Right lobe of liver (tissue), 6 donors: ENCODE measurements around the gene CD9. TPM values are rescaled to one million over a fixed set of nuclear protein-coding genes. Genes with fewer than 3 reads are reported as not detected.
A peak's percentile ranks its signal among the peaks of the same experiment; 100 is the strongest.

ENCODE experiments used
- ATAC-seq, 4 donors: fragments of 200-7000 bp; cut with Tn5 transposase; one replicate each; pipeline ENCODE4 v1.9.1; 2020; ENCODE audit warnings: mild to moderate bottlenecking in 4 of 4, moderate library complexity in 4 of 4
- DNase-seq, 3 donors: peaks; one replicate each; pipeline ENCODE4 v3.0.0-alpha.2; 2020
- H3K27ac ChIP-seq, 3 donors: fragments of 200-600 bp; one replicate each; pipeline ENCODE4 v1.8.0; 2022
- H3K27me3 ChIP-seq, 2 donors: fragments of 200-600 bp; one replicate each; pipeline ENCODE4 v1.8.0; 2022
- H3K36me3 ChIP-seq, 4 donors: fragments of 200-600 bp; sonication (generic) in 1 of 4; one replicate each; pipeline versions ENCODE4 v1.5.1 to v1.8.0; 2017 to 2022; ENCODE audit warnings: control low read depth in 1 of 4
- H3K4me1 ChIP-seq, 4 donors: fragments of 200-600 bp; sonication (generic) in 1 of 4; one replicate each; pipeline versions ENCODE4 v1.5.1 to v1.8.0; 2017 to 2022; ENCODE audit warnings: control low read depth in 1 of 4
- H3K4me3 ChIP-seq, 3 donors: fragments of 200-600 bp; one replicate each; pipeline ENCODE4 v1.8.0; 2022
- H3K9me3 ChIP-seq, 4 donors: fragments of 200-600 bp; sonication (generic) in 1 of 4; one replicate each; pipeline versions ENCODE4 v1.5.1 to v1.8.0; 2017 to 2022; ENCODE audit warnings: control low read depth in 1 of 4
- POLR2A ChIP-seq: fragments of 450-650 bp; IDR thresholded peaks from one replicate; pipeline ENCODE4 v1.6.1; 2017; ENCODE audit warnings: antibody characterized with exemption, mild to moderate bottlenecking
- WGBS: methylation state at CpG from one replicate; pipeline ENCODE4 v1.1.6; 2018; ENCODE audit warnings: low coverage, low lambda C conversion rate; ENCODE audit not compliant: insufficient coverage; ENCODE audit errors: missing lambda C conversion rate; 5-methylcytosine and 5-hydroxymethylcytosine counted together
- intact Hi-C, 2 donors: fragments of 100-400 bp; cut with DNase I; formaldehyde crosslinking; loops; one replicate each; pipeline versions ENCODE4 v1.11.2 to v1.14.1; 2022
- total RNA-seq, 6 experiments: library from RNA; depleted of rRNA in 2 of 6; stranded (reverse); fragments of >200 nt in 2 of 6; fragmentation: NEBNext Ultra II Directional in 3 of 6; extraction: Animal tissue kit (Norgen Biotek cat#: 25700) in 3 of 6; gene quantifications; one replicate each; pipeline versions ENCODE4 v1.1.0 to v1.2.4, GENCODE V29; 2016 to 2023
- TF ChIP-seq, protein P1 (sequence below), 4 donors: fragments of 200-600 bp in 3 of 4; fragments of 450-650 bp in 1 of 4; IDR thresholded peaks; one replicate each; pipeline versions ENCODE4 v1.5.1 to v1.8.0; 2016 to 2022; ENCODE audit warnings: antibody characterized with exemption in 4 of 4, mild to moderate bottlenecking in 2 of 4
- donor health status: DM: no; HTN: yes; CAD: no.
- donor health status: DM: no; HTN: no; CAD: no.
- donor health status: DM: no; HTN: no; CAD: no.
- donor health status: DM: no; HTN: yes; CAD: no.
- donor health status: DM: no; HTN: yes; CAD: no.

Gene CD9
- total RNA-seq, 6 experiments from 2014 or later = 17.2 to 65.7 (median 34.2) TPM

DNA sequence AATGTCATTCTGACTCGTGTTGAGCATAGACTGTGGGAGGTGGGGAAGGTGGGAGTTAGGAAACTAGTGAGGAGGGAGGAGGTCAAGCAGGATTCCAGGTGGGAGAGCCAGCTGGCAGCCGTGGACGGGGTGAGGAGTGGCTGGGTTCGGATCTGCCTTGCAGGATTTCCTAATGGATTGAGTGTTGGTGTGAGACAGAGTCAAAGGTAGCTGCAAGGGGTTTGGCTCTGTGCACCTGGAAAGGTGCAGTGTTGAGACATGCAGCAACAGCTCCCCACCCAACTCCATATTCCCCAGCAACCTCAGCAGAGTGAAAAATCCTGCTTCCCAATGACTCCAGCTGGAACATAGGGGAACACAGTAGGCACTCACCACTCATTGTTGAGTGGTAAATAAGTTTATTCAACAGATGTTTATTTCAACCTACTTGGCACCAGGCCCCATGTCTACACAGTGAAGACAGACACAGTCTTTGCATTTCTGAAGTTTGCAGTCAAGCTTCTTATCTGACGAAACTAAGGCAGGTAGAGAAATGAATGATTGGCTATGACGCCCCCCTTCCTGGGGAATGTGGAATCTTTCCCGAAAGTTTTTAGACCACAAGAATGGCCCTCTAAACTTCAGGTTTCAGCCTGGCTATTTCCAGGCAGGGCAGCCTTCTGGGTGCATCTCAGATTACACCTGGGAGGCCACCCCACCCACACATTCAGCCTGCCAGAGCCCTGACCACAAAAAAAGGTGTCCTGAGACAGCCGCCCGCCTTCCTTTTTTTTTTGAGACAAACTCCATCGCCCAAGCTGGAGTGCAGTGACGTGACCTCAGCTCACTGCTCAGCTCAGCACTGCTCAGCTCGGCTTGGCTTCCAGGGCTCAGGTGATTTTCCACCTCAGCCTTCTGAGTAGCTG lies 72.4 kb downstream of the CD9 start:
- H3K4me3 ChIP-seq = no peak overlapping the region
- H3K27ac ChIP-seq = no peak overlapping the region
- peaks cover 0 to 7% (median 0%) of the 10 kb centered on the region in 4 donors for H3K4me1 ChIP-seq
- H3K9me3 ChIP-seq = no peaks in the 10 kb centered on the region
- DNase-seq (peak in 1 of 3 donors; percentile 14), ATAC-seq (no peak)
- TF ChIP-seq POLR2A = no peak
- TF ChIP-seq, protein P1, sequence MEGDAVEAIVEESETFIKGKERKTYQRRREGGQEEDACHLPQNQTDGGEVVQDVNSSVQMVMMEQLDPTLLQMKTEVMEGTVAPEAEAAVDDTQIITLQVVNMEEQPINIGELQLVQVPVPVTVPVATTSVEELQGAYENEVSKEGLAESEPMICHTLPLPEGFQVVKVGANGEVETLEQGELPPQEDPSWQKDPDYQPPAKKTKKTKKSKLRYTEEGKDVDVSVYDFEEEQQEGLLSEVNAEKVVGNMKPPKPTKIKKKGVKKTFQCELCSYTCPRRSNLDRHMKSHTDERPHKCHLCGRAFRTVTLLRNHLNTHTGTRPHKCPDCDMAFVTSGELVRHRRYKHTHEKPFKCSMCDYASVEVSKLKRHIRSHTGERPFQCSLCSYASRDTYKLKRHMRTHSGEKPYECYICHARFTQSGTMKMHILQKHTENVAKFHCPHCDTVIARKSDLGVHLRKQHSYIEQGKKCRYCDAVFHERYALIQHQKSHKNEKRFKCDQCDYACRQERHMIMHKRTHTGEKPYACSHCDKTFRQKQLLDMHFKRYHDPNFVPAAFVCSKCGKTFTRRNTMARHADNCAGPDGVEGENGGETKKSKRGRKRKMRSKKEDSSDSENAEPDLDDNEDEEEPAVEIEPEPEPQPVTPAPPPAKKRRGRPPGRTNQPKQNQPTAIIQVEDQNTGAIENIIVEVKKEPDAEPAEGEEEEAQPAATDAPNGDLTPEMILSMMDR (IDR thresholded peaks at IDR 0.05) = no peak
- WGBS = 86% methylated on average over 9 of the region's 12 CpGs
- intact Hi-C loops = loop anchor here (5.0 to 10.0 kb wide), 2 partner anchors 68 to 75 kb away; partner anchors contain the start of gene CD9 (in 1 of the 2)
- H3K36me3 ChIP-seq = no peaks in the 10 kb centered on the region
- H3K27me3 ChIP-seq = no peaks in the 10 kb centered on the region

DNA sequence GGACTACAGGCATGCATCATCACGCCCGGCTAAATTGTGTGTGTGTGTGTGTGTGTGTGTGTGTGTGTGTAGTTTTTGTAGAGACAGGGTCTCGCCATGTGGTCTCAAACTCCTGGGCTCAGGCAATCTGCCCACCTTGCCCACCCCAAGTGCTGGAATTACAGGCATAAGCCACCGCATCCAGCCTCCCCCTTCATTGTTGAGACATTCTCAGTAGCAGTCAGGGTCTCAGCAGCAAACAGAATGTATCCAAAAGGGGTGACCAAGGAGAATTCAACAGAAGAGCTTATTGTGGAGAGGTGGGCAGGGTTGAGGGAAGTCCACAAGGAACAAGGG lies 73.0 kb downstream of the CD9 start:
- no peak overlapping the region for H3K27ac ChIP-seq
- peaks cover 0 to 13% (median 0%) of the 10 kb centered on the region in 4 donors for H3K4me1 ChIP-seq
- intact Hi-C loops = loop anchor here (5.0 to 10.0 kb wide), 2 partner anchors 68 to 76 kb away; partner anchors contain the start of gene CD9 (in 1 of the 2)
- ATAC-seq (no peak), DNase-seq (peak in 1 of 3 donors; percentile 26)
- no peak overlapping the region for H3K4me3 ChIP-seq
- TF ChIP-seq, protein P1 (IDR thresholded peaks at IDR 0.05) = no peak
- no peak for TF ChIP-seq POLR2A
- H3K27me3 ChIP-seq = no peaks in the 10 kb centered on the region
- WGBS = 17% methylated on average over 1 of the region's 4 CpGs
- H3K9me3 ChIP-seq = no peaks in the 10 kb centered on the region
- H3K36me3 ChIP-seq = no peaks in the 10 kb centered on the region

DNA sequence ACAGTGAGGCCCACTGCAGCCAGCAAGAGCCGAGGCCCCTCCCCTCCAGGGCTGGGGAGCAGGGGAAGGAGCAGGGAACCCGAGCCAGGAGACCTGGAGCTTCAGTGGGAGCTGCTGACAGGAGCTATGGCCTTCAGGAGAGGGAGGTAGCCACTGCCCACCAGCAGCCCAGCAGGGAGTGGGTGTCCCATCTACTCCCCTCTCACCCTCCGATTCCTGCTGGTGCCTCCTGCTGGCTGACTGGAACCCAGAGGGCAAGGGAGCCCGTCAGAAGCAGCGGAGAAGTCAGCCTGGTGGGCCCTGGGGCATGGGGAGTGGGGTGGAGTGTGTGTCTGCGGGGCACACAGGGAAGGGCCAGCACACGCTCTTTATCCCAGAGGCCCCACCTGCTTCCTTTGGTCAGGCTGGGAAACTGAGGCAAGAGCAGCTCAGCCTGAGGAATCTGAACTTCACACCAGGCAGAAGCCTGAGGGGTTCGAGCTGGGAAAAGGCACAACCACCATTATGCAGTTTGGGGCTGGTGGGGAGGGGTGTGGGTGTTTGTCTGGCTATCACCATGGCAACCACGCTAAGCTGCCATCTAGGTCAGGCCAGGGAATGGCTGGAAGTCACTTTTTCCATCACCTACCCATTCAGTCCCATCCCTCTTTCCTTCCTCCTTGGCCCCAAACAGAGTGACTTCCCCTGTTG lies 73.5 kb downstream of the CD9 start:
- no peak for TF ChIP-seq POLR2A
- TF ChIP-seq, protein P1 (IDR thresholded peaks at IDR 0.05) = no peak
- no peak overlapping the region for H3K4me3 ChIP-seq
- intact Hi-C loops = loop anchor here (5.0 to 10.0 kb wide), 2 partner anchors 69 to 76 kb away; partner anchors contain the start of gene CD9 (in 1 of the 2)
- H3K27ac ChIP-seq = no peak overlapping the region
- H3K4me1 ChIP-seq = peaks cover 0 to 13% (median 0%) of the 10 kb centered on the region in 4 donors
- 73% methylated on average over 5 of the region's 9 CpGs for WGBS
- no peaks in the 10 kb centered on the region for H3K27me3 ChIP-seq
- DNase-seq (peak in 1 of 3 donors; percentile 41), ATAC-seq (no peak)
- H3K9me3 ChIP-seq = no peaks in the 10 kb centered on the region
- H3K36me3 ChIP-seq = no peaks in the 10 kb centered on the region

DNA sequence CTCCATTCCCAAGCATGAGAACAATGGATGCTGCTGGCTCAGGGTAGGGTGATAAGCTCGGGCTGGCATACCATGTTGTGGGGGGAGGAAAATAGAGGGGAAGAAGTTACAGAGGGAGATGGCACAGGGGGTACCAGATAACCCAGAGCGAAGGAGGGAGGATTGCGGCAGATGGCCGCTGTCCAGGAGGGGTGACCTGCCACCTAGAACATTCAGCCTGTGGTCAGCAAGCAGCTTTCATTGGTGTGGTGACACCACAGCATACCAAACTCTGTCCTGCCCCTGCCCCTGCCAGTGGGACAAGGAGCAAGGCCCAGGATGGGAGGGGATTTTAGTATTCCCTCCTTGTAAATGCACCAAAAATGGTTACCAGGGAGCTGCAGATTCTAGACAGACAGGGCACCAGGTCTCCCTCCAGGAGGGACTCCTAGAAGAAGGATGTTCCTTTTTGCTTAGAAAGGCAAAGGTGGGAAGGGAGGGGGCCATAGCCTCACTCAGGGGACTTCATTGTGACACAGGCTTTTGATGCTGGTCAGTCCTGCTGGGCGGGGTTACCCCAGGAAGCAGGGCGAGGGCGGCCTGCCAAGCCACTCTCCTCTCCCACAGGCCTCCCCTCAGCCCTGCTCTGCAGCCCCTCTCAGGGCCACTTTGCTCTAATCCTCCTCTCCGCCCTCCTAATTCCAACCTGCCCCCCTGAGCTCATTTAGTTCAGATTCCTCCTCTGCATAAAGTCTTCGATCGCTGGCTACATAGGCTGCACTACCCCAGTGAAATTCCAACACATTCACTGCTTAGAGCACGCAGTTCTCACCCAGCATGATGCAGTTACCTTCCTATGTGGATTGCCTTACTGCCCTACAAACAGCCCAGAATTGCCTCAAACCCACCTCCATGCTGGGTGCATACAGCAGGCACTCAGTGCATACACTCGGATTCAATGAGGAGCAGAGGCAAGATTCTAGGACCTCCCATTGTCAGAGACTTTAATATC lies 74.3 kb downstream of the CD9 start:
- TF ChIP-seq, protein P1 (IDR thresholded peaks at IDR 0.05) = no peak
- no peak for TF ChIP-seq POLR2A
- Histone ChIP-seq H3K9me3 (no peaks in the 10 kb centered on the region), H3K4me1 (peaks cover 0 to 20% (median 4%) of the 10 kb centered on the region in 4 donors), H3K27me3 (no peaks in the 10 kb centered on the region), H3K4me3 (no peak overlapping the region), H3K27ac (no peak overlapping the region), H3K36me3 (no peaks in the 10 kb centered on the region)
- DNase-seq = peak in 2 of 3 donors; percentile 35 to 37
- intact Hi-C loops = loop anchor here (5.0 to 10.0 kb wide), 2 partner anchors 70 to 77 kb away; partner anchors contain the start of gene CD9 (in 1 of the 2)
- WGBS = 80% methylated on average over 8 of the region's 12 CpGs
- no peak for ATAC-seq
